Measurements from ENCODE around the gene N4BP3.

Gene N4BP3

GRCh38 chr5:178090856-178091255 is 22.5 kb upstream of the N4BP3 start:
- no peak for TF ChIP-seq CTCF (IDR thresholded peaks at IDR 0.05; ENCODE audit: insufficient read depth, low read length)
- TF ChIP-seq GABPA (IDR thresholded peaks at IDR 0.05; ENCODE audit: low read depth) = no peak
- no peak for TF ChIP-seq POLR2AphosphoS5 (IDR thresholded peaks at IDR 0.05; ENCODE audit: low read depth)
- no peak for TF ChIP-seq REST (IDR thresholded peaks at IDR 0.05; ENCODE audit: insufficient replicate concordance, low read depth)
- TF ChIP-seq SPI1 (IDR thresholded peaks at IDR 0.05; ENCODE audit: borderline replicate concordance, low read depth) = no peak
- DNase-seq (ENCODE audit: low read depth in 1 of 2, low spot score in 1 of 2) = no peak
- H3K27me3 ChIP-seq (ENCODE audit: insufficient read depth, poor library complexity, severe bottlenecking) = no peaks in the 10 kb centered on the region
- no peak overlapping the region for H3K27ac ChIP-seq (replicated peaks)
- no peak overlapping the region for H3K4me3 ChIP-seq (replicated peaks; ENCODE audit: insufficient read depth, low read length)

- H3K4me3 ChIP-seq (replicated peaks; ENCODE audit: insufficient read depth, low read length) = no peak overlapping the region
- no peak for TF ChIP-seq CTCF (IDR thresholded peaks at IDR 0.05; ENCODE audit: insufficient read depth, low read length)
- TF ChIP-seq GABPA (IDR thresholded peaks at IDR 0.05; ENCODE audit: low read depth) = no peak
- no peak for TF ChIP-seq REST (IDR thresholded peaks at IDR 0.05; ENCODE audit: insufficient replicate concordance, low read depth)
- TF ChIP-seq POLR2AphosphoS5 (IDR thresholded peaks at IDR 0.05; ENCODE audit: low read depth) = no peak
- TF ChIP-seq SPI1 (IDR thresholded peaks at IDR 0.05; ENCODE audit: borderline replicate concordance, low read depth) = no peak
- no peak for DNase-seq (ENCODE audit: low read depth in 1 of 2, low spot score in 1 of 2)
Observed at GRCh38 chr5:178093134-178093533, 20.2 kb upstream of the N4BP3 start.

GRCh38 chr5:178094345-178094744 is 19.0 kb upstream of the N4BP3 start:
- H3K27ac ChIP-seq (replicated peaks) = no peak overlapping the region
- no peaks in the 10 kb centered on the region for H3K27me3 ChIP-seq (ENCODE audit: insufficient read depth, poor library complexity, severe bottlenecking)
- no peak for TF ChIP-seq POLR2AphosphoS5 (IDR thresholded peaks at IDR 0.05; ENCODE audit: low read depth)
- no peak for TF ChIP-seq GABPA (IDR thresholded peaks at IDR 0.05; ENCODE audit: low read depth)
- no peak for TF ChIP-seq SPI1 (IDR thresholded peaks at IDR 0.05; ENCODE audit: borderline replicate concordance, low read depth)
- TF ChIP-seq CTCF (IDR thresholded peaks at IDR 0.05; ENCODE audit: insufficient read depth, low read length) = no peak
- no peak for TF ChIP-seq REST (IDR thresholded peaks at IDR 0.05; ENCODE audit: insufficient replicate concordance, low read depth)
- H3K4me3 ChIP-seq (replicated peaks; ENCODE audit: insufficient read depth, low read length) = no peak overlapping the region
- no peak for DNase-seq (ENCODE audit: low read depth in 1 of 2, low spot score in 1 of 2)

More at GRCh38 chr5:178093134-178093533, 20.2 kb upstream of the N4BP3 start:
- no peaks in the 10 kb centered on the region for H3K27me3 ChIP-seq (ENCODE audit: insufficient read depth, poor library complexity, severe bottlenecking)
- H3K27ac ChIP-seq (replicated peaks) = no peak overlapping the region

All from HL-60 (cell line).